ENCODE results near the gene MICU2. TPM values are rescaled to one million over a fixed set of nuclear protein-coding genes. Genes with fewer than 3 reads are reported as not detected.

MICU2 gene
- total and polyA plus RNA-seq, 2 of the 4 experiments (the other 2 are of a cell fraction): 14.9 to 25.0 TPM

DNA sequence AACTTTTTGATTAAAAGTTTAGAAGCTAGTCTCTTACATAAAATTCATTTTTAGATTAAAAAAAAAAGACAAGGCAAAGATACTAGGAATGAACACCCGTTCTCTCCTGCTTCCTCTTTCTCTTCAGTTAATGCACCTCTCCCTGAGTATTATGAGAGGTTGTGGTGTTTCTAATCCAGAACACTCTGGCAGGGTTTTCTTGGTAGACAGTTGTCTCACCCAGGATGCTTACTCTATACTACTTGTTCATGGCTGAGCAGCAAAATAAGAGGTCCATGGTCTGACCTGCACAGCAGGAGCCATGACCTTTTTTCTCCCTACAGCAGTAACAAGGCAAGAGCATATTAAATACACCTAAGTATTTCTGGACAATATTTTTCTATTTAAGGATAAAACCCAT is 62.0 kb downstream of the MICU2 start:
- WGBS, 2 experiments (ENCODE audit: extremely low coverage in 2 of 2, insufficient read length in 1 of 2): no CpG with 5 or more reads among the region's 1 CpG
- Histone ChIP-seq H3K23ac (ENCODE audit: low read depth, low read length) (peak overlapping the region; percentile 87), H3K4me1 (ENCODE audit: control insufficient read depth, insufficient read depth, low read length) (peaks cover 1% of the 10 kb centered on the region; the same call in 1 of the 2 replicates), H3K9ac (ENCODE audit: low read depth, low read length) (no peak overlapping the region), H4K8ac (ENCODE audit: low read depth in 2 of 2, low read length in 2 of 2) (no peak overlapping the region; a peak in 1 of 4 replicates), H2AK9ac (replicated peaks; ENCODE audit: low read depth, low read length, poor library complexity) (no peak overlapping the region), H3K27ac (ENCODE audit: insufficient read depth, low read length) (no peak overlapping the region), H2BK5ac (ENCODE audit: low read depth, low read length, poor library complexity, severe bottlenecking) (no peak overlapping the region), H3K14ac (replicated peaks; ENCODE audit: low read depth, low read length) (peak overlapping the region; percentile 59), H3K18ac (ENCODE audit: low read depth, low read length) (no peak overlapping the region), H3K4ac (ENCODE audit: low read depth, low read length) (no peak overlapping the region), H3K9me3 (ENCODE audit: control insufficient read depth, insufficient read depth, low read length) (no peaks in the 10 kb centered on the region), H2BK15ac (ENCODE audit: low read depth, low read length) (no peak overlapping the region), H3K4me3 (ENCODE audit: insufficient read depth, low read depth, low read length) (no peak overlapping the region), H3K36me3 (ENCODE audit: control insufficient read depth, insufficient read depth, low read length) (peaks cover 2% of the 10 kb centered on the region; the same call in 1 of the 2 replicates), H2AK5ac (ENCODE audit: low read depth, low read length) (no peak overlapping the region), H3K27me3 (ENCODE audit: control insufficient read depth, insufficient read depth, low read length) (no peaks in the 10 kb centered on the region), H2BK20ac (ENCODE audit: low read depth, low read length) (peak overlapping the region; percentile 53; the same call in 1 of the 2 replicates), H3K79me1 (ENCODE audit: low read depth in 1 of 2, low read length in 2 of 2) (peaks cover 15 to 24% of the 10 kb centered on the region in 2 experiments; a peak in 3 of 4 replicates), H2AFZ (replicated peaks; ENCODE audit: low read length, poor library complexity) (no peak overlapping the region), H2BK120ac (ENCODE audit: low read depth, low read length) (0 out of 2 replicates have a peak overlapping the region, but pooled peaks have one; percentile 19), H3K9me1 (ENCODE audit: insufficient read depth, low read length) (peaks cover 3% of the 10 kb centered on the region; the same call in 1 of the 2 replicates), H4K20me1 (ENCODE audit: insufficient read depth, low read length) (no peaks in the 10 kb centered on the region), H4K91ac (ENCODE audit: insufficient read depth, low read depth, low read length) (no peak overlapping the region), H3K56ac (ENCODE audit: extremely low read depth, insufficient read depth, low read length) (no peak overlapping the region), H4K5ac (ENCODE audit: low read depth, low read length) (no peak overlapping the region), H3K4me2 (ENCODE audit: low read depth, low read length) (no peak overlapping the region)
- ChIA-PET POLR2A (ENCODE audit: unreplicated experiment) (no interaction called here), CTCF (no interaction called here)
- no peak for ATAC-seq (ENCODE audit: low read depth)
- no peak for DNase-seq
- in situ Hi-C loops (cut with MboI; ENCODE audit: low sequenced_read_pairs) (no loop called here), intact Hi-C loops (cut with micrococcal nuclease) (no loop called here), dilution Hi-C loops (cut with HindIII; ENCODE audit: low sequenced_read_pairs, unreplicated experiment) (no loop called here)
- TF ChIP-seq, protein P1, sequence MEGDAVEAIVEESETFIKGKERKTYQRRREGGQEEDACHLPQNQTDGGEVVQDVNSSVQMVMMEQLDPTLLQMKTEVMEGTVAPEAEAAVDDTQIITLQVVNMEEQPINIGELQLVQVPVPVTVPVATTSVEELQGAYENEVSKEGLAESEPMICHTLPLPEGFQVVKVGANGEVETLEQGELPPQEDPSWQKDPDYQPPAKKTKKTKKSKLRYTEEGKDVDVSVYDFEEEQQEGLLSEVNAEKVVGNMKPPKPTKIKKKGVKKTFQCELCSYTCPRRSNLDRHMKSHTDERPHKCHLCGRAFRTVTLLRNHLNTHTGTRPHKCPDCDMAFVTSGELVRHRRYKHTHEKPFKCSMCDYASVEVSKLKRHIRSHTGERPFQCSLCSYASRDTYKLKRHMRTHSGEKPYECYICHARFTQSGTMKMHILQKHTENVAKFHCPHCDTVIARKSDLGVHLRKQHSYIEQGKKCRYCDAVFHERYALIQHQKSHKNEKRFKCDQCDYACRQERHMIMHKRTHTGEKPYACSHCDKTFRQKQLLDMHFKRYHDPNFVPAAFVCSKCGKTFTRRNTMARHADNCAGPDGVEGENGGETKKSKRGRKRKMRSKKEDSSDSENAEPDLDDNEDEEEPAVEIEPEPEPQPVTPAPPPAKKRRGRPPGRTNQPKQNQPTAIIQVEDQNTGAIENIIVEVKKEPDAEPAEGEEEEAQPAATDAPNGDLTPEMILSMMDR (conservative IDR thresholded peaks at IDR 0.05; ENCODE audit: low read depth, low read length): no peak
- TF ChIP-seq BHLHE40 (IDR thresholded peaks at IDR 0.05; ENCODE audit: low read depth, low read length): no peak
- TF ChIP-seq MAZ (IDR thresholded peaks at IDR 0.05; ENCODE audit: borderline replicate concordance, low read depth, low read length): no peak
- no peak for TF ChIP-seq USF2 (IDR thresholded peaks at IDR 0.05; ENCODE audit: low read depth, low read length)
- TF ChIP-seq ELK1 (IDR thresholded peaks at IDR 0.05; ENCODE audit: borderline replicate concordance, low read depth, low read length): no peak
- TF ChIP-seq CHD1 (IDR thresholded peaks at IDR 0.05; ENCODE audit: low read depth, low read length): no peak
- TF ChIP-seq RFX5 (IDR thresholded peaks at IDR 0.05; ENCODE audit: low read depth, low read length): no peak
- TF ChIP-seq RAD21 (IDR thresholded peaks at IDR 0.05; ENCODE audit: low read length): no peak
- TF ChIP-seq CEBPB (IDR thresholded peaks at IDR 0.05; ENCODE audit: low read depth, low read length): no peak
- no peak for TF ChIP-seq MAFK (IDR thresholded peaks at IDR 0.05; ENCODE audit: low read depth, low read length)
- TF ChIP-seq FOS (IDR thresholded peaks at IDR 0.05; ENCODE audit: low read depth, low read length): no peak
- no TSS peak for BruUV-seq (replicated peaks)

Data from IMR-90 (cell line).